PFSK-1 (cell line): ENCODE measurements around the gene ERGIC1.

Source experiments
- FOXP2 ChIP-seq: optimal IDR thresholded peaks from 2 replicates; pipeline ENCODE3; 2011; ENCODE audit warnings: borderline replicate concordance, control low read depth, inconsistent platforms; ENCODE audit not compliant: insufficient read depth; ENCODE audit errors: extremely low read length, extremely low read depth
- POLR2AphosphoS5 ChIP-seq: IDR thresholded peaks from 2 replicates; pipeline ENCODE4 v1.6.1; 2012; ENCODE audit warnings: low read depth, mild to moderate bottlenecking, control low read depth, low read length, moderate library complexity

GRCh38 chr5:172793577-172794488 lies 40.2 kb upstream of the ERGIC1 start:
- no peak for TF ChIP-seq POLR2AphosphoS5
- TF ChIP-seq FOXP2 = no peak
